HepG2 (cell line): ENCODE results near the gene LOC128125822.

Experiments used
- DR1 ChIP-seq: sonication (generic); formaldehyde crosslinking; IDR thresholded peaks from 2 replicates; pipeline ENCODE4 v1.8.0; 2021; ENCODE audit warnings: mild to moderate bottlenecking, missing genetic modification reagents, inconsistent platforms
- E2F2 ChIP-seq: sonication (generic); formaldehyde crosslinking; IDR thresholded peaks from 2 replicates; pipeline ENCODE4 v1.4.0; 2020; ENCODE audit warnings: missing genetic modification reagents, borderline replicate concordance
- GATAD2A ChIP-seq: IDR thresholded peaks from 2 replicates; pipeline ENCODE4 v1.6.1; 2016
- IRX3 ChIP-seq: sonication (generic); formaldehyde crosslinking; IDR thresholded peaks from 2 replicates; pipeline ENCODE4 v1.8.1; 2023; ENCODE audit warnings: mild to moderate bottlenecking, low read depth, missing genetic modification reagents, borderline replicate concordance
- KIAA2018 ChIP-seq: sonication (generic); formaldehyde crosslinking; IDR thresholded peaks from 2 replicates; pipeline ENCODE4 v1.5.0; 2020; ENCODE audit warnings: mild to moderate bottlenecking, missing genetic modification reagents, borderline replicate concordance
- SMARCC2 ChIP-seq: fragments of 450-650 bp; IDR thresholded peaks from 2 replicates; pipeline ENCODE4 v1.6.1; 2017; ENCODE audit warnings: antibody characterized with exemption, mild to moderate bottlenecking
- ZNF296 ChIP-seq: sonication (generic); formaldehyde crosslinking; conservative IDR thresholded peaks from 2 replicates; pipeline ENCODE4 v1.5.0; 2020; ENCODE audit warnings: mild to moderate bottlenecking, missing genetic modification reagents
- TF ChIP-seq, protein P1 (sequence below): sonication (generic); formaldehyde crosslinking; IDR thresholded peaks from 2 replicates; pipeline ENCODE4 v1.8.0; 2022; ENCODE audit warnings: mild to moderate bottlenecking, missing genetic modification reagents, moderate library complexity
- TF ChIP-seq, protein P2 (sequence below): sonication (generic); formaldehyde crosslinking; IDR thresholded peaks from 2 replicates; pipeline ENCODE4 v1.4.0; 2020; ENCODE audit warnings: missing genetic modification reagents, mild to moderate bottlenecking, borderline replicate concordance
- TF ChIP-seq, protein P3 (sequence below): sonication (generic); formaldehyde crosslinking; IDR thresholded peaks from 2 replicates; pipeline ENCODE4 v1.8.1; 2023; ENCODE audit warnings: mild to moderate bottlenecking, inconsistent platforms, moderate library complexity, missing genetic modification reagents, borderline replicate concordance
- TF ChIP-seq, protein P4 (sequence below): IDR thresholded peaks from 2 replicates; pipeline ENCODE4 v1.6.1; 2016; ENCODE audit warnings: missing genetic modification reagents, missing compliant biosample characterization

LOC128125822 gene

DNA sequence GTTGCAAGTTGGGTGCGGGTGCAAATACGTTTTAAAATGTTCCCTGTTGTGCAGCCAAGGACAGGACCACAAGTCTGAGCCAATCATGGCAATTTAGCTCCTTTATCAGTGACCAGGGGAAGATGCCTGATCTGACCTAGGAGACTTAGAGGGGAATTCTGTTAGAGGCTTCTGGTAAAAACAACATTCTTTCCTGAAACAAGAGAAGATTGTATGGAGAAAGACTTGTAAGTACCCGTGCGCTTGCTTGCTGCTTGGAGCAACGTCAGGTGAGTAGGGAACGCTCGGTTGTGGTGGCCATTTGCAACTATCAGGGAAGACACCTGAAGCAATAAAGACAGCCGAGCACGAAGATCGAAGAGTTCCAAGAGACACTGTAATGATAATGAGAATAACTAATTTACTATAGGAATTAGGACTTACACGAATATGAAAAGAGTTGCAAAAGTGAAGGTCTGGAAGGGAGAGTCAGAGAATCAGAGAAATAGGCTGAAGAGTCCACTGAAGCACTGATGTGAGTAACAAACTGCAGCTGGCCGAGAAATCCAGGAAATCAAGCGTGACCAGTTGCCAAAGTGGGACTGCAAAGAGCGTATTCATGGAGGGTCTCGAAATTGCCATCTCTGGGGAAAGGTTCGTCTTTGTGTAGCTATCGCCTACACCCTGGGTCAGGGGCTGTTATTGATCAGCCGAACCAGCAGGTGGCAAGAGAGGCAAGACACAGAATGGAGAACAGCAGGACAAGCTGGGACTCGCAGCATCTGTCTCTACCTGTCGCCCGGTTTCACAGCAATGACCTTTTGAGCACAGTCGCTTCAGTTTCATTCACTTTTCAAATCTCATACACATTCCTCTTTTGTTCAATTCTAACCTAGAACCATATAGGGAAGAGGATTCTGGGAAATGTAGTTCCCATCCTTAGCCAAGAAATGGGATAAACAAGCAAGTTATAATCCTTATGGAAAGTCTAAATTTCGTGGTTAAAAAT is 26.1 kb downstream of the LOC128125822 start (continued):
- no peak for TF ChIP-seq KIAA2018 (CRISPR knock-in tag)
- TF ChIP-seq ZNF296, result no peak
- TF ChIP-seq, protein P1, sequence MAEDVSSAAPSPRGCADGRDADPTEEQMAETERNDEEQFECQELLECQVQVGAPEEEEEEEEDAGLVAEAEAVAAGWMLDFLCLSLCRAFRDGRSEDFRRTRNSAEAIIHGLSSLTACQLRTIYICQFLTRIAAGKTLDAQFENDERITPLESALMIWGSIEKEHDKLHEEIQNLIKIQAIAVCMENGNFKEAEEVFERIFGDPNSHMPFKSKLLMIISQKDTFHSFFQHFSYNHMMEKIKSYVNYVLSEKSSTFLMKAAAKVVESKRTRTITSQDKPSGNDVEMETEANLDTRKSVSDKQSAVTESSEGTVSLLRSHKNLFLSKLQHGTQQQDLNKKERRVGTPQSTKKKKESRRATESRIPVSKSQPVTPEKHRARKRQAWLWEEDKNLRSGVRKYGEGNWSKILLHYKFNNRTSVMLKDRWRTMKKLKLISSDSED (CRISPR knock-in tag), result no peak
- TF ChIP-seq, protein P2, sequence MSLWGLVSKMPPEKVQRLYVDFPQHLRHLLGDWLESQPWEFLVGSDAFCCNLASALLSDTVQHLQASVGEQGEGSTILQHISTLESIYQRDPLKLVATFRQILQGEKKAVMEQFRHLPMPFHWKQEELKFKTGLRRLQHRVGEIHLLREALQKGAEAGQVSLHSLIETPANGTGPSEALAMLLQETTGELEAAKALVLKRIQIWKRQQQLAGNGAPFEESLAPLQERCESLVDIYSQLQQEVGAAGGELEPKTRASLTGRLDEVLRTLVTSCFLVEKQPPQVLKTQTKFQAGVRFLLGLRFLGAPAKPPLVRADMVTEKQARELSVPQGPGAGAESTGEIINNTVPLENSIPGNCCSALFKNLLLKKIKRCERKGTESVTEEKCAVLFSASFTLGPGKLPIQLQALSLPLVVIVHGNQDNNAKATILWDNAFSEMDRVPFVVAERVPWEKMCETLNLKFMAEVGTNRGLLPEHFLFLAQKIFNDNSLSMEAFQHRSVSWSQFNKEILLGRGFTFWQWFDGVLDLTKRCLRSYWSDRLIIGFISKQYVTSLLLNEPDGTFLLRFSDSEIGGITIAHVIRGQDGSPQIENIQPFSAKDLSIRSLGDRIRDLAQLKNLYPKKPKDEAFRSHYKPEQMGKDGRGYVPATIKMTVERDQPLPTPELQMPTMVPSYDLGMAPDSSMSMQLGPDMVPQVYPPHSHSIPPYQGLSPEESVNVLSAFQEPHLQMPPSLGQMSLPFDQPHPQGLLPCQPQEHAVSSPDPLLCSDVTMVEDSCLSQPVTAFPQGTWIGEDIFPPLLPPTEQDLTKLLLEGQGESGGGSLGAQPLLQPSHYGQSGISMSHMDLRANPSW (CRISPR knock-in tag), result no peak
- peak; percentile 77 for TF ChIP-seq GATAD2A (CRISPR knock-in tag)
- peak; percentile 68; the same call in 1 of the 2 replicates for TF ChIP-seq E2F2 (CRISPR knock-in tag)
- TF ChIP-seq IRX3 (CRISPR knock-in tag), result no peak
- TF ChIP-seq, protein P3, sequence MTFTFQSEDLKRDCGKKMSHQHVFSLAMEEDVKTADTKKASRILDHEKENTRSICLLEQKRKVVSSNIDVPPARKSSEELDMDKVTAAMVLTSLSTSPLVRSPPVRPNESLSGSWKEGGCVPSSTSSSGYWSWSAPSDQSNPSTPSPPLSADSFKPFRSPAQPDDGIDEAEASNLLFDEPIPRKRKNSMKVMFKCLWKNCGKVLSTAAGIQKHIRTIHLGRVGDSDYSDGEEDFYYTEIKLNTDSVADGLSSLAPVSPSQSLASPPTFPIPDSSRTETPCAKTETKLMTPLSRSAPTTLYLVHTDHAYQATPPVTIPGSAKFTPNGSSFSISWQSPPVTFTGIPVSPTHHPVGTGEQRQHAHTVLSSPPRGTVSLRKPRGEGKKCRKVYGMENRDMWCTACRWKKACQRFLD (CRISPR knock-in tag), result peak; percentile 75; the same call in 1 of the 2 replicates
- TF ChIP-seq, protein P4, sequence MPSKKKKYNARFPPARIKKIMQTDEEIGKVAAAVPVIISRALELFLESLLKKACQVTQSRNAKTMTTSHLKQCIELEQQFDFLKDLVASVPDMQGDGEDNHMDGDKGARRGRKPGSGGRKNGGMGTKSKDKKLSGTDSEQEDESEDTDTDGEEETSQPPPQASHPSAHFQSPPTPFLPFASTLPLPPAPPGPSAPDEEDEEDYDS, result no peak
- TF ChIP-seq SMARCC2, result no peak
- peak; percentile 52; the same call in 1 of the 2 replicates for TF ChIP-seq DR1 (CRISPR knock-in tag)
